ENCODE measurements around the gene RTF1. TPM values are rescaled to one million over a fixed set of nuclear protein-coding genes. Genes with fewer than 3 reads are reported as not detected.

RTF1 gene
- total RNA-seq, 1 donor from 2014 or later, result 59.1 TPM

DNA sequence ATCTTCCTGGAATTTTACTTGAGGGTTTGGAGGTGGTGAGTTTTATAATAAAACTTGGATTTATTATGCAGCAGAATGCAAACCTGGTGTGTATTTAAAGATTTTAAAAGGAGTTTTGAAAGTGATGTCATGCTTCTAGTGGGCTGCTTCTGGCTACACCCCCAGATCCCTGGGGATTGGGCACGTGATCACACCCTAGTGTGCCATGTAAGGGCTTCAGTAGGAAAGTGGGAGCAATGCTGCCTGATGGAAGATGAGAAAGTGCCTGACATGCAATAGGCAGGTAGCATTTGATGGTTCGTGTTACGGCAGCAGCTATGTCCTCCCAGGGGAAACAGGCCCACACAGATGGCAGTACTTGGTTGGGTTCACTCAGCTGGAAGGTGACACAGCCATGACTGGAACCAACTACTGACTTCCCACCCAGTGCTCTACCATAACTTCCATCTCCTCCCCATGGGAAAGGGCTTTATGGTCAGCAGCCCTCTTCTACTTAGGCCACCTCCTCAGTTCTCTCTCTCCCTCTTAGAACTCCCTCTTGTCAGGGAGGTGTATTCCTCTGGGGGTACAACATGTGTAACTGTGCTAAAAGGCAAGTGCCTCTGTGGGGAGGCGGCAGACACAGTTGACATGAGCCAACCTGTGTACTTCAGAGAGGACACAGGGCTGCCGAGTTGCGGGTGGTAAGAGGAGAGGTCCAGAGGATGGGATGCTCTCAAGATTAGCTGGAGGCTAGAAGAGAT is 82.4 kb downstream of the RTF1 start:
- Mint-ChIP-seq H3K4me3 (ENCODE audit: low read depth) (no peak overlapping the region), H3K4me1 (ENCODE audit: low read depth) (peaks cover 7% of the 10 kb centered on the region), H3K27me3 (peaks cover 74% of the 10 kb centered on the region), H3K9me3 (ENCODE audit: low read depth) (no peaks in the 10 kb centered on the region), H3K36me3 (ENCODE audit: insufficient read depth) (no peaks in the 10 kb centered on the region), H3K27ac (no peak overlapping the region)
- TF ChIP-seq, protein P1, sequence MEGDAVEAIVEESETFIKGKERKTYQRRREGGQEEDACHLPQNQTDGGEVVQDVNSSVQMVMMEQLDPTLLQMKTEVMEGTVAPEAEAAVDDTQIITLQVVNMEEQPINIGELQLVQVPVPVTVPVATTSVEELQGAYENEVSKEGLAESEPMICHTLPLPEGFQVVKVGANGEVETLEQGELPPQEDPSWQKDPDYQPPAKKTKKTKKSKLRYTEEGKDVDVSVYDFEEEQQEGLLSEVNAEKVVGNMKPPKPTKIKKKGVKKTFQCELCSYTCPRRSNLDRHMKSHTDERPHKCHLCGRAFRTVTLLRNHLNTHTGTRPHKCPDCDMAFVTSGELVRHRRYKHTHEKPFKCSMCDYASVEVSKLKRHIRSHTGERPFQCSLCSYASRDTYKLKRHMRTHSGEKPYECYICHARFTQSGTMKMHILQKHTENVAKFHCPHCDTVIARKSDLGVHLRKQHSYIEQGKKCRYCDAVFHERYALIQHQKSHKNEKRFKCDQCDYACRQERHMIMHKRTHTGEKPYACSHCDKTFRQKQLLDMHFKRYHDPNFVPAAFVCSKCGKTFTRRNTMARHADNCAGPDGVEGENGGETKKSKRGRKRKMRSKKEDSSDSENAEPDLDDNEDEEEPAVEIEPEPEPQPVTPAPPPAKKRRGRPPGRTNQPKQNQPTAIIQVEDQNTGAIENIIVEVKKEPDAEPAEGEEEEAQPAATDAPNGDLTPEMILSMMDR (IDR thresholded peaks at IDR 0.05; ENCODE audit: unreplicated experiment), result no peak
- DNase-seq (ENCODE audit: low spot score, unreplicated experiment), result no peak

DNA sequence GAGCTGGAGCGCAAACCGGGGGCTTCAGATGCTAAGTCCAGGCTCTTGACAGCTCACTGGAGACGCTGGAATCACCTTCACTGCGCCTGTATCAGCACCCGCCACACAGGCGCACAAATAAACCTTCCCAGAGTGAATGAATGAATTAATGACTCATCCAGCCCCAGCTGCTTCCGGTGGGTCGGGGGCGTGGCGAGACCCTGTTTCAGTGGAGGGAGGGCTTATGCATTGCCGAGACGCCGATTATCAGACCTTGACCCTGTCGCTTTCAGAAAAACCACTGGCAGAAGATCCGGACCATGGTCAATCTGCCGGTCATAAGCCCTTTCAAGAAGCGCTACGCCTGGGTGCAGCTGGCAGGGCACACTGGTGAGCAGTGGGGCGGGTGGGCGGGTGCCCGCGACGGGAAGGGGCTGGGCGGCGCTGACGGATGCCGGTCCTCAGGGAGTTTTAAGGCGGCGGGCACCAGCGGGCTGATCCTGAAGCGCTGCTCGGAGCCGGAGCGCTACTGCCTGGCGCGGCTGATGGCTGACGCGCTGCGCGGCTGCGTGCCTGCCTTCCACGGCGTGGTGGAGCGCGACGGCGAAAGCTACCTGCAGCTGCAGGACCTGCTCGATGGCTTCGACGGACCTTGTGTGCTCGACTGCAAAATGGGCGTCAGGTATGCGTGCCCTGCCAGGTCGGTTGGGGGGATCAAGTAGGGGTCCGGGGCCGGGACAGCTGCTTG is 84.5 kb downstream of the RTF1 start:
- Mint-ChIP-seq H3K4me3 (ENCODE audit: low read depth) (peak overlapping the region; percentile 61), H3K9me3 (ENCODE audit: low read depth) (no peaks in the 10 kb centered on the region), H3K27me3 (peaks cover 89% of the 10 kb centered on the region), H3K36me3 (ENCODE audit: insufficient read depth) (no peaks in the 10 kb centered on the region), H3K27ac (no peak overlapping the region), H3K4me1 (ENCODE audit: low read depth) (peaks cover 5% of the 10 kb centered on the region)
- no peak for DNase-seq (ENCODE audit: low spot score, unreplicated experiment)
- TF ChIP-seq, protein P1 (IDR thresholded peaks at IDR 0.05; ENCODE audit: unreplicated experiment), result no peak

- H3K36me3 Mint-ChIP-seq (ENCODE audit: insufficient read depth), result no peaks in the 10 kb centered on the region
- H3K4me3 Mint-ChIP-seq (ENCODE audit: low read depth), result no peak overlapping the region
- no peaks in the 10 kb centered on the region for H3K9me3 Mint-ChIP-seq (ENCODE audit: low read depth)
- H3K27me3 Mint-ChIP-seq, result peaks cover 89% of the 10 kb centered on the region
- TF ChIP-seq, protein P1 (IDR thresholded peaks at IDR 0.05; ENCODE audit: unreplicated experiment), result no peak
- H3K4me1 Mint-ChIP-seq (ENCODE audit: low read depth), result peaks cover 5% of the 10 kb centered on the region
- H3K27ac Mint-ChIP-seq, result no peak overlapping the region
- DNase-seq (ENCODE audit: low spot score, unreplicated experiment), result no peak
These were observed 85.3 kb downstream of the RTF1 start for GRCh38 chr15:41501931-41502794.

GRCh38 chr15:41502795-41503668 is 86.1 kb downstream of the RTF1 start:
- no peak overlapping the region for H3K4me3 Mint-ChIP-seq (ENCODE audit: low read depth)

More at GRCh38 chr15:41502795-41503668, 86.1 kb downstream of the RTF1 start:
- no peaks in the 10 kb centered on the region for H3K9me3 Mint-ChIP-seq (ENCODE audit: low read depth)
- no peaks in the 10 kb centered on the region for H3K36me3 Mint-ChIP-seq (ENCODE audit: insufficient read depth)
- no peak for DNase-seq (ENCODE audit: low spot score, unreplicated experiment)
- peaks cover 5% of the 10 kb centered on the region for H3K4me1 Mint-ChIP-seq (ENCODE audit: low read depth)
- H3K27me3 Mint-ChIP-seq, result peaks cover 93% of the 10 kb centered on the region
- H3K27ac Mint-ChIP-seq, result no peak overlapping the region
- TF ChIP-seq, protein P1 (IDR thresholded peaks at IDR 0.05; ENCODE audit: unreplicated experiment), result no peak
